ENCODE data around the gene CDK17.

Gene CDK17

DNA sequence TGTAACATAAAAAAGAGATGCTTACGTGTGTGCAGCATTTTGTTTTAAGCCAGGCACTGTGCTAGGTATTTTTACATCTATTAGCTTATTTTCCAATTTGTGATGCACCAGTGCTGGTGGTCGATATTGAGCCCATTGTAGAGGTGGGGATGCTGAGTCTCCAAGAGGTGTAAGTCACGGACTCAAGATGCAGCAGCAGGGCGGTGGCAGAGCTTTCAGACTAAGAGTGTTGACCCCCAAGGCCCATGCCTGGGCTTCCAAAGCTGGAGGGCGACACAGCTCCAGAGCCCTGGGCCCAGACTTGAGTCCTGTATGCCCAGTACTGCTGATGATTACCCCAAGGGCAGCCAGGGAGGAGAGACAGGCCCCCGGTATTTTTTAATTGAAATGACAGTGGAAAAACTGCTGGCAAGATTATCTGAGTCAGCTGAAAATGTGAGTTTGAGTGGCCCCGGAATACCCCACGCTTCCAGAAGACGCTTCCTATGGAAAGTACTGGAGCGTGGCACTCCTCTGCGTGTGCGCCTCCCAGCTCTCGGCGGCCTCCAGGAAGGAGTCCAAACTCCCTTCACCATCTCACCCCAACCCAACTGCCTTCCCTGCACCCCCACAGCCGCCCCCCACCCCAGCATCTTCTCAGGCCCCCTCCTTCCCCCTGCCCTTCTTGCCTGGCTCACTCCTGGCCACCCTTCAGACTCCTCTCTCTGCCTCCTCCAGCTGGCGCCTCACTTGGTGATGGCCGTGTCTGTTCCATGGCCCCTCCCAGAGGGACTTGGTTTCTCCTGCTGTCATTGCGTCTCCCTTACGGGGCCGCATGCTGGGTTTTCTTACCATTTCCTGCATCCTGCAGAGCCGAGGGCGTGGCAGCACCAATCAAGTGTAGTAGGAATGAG is 165.4 kb downstream of the CDK17 start:
- Histone ChIP-seq H3K9me2 (replicated peaks; ENCODE audit: low read depth, low read length) (no peaks in the 10 kb centered on the region), H3K36me3 (ENCODE audit: insufficient read depth, low read length) (peaks cover 40% of the 10 kb centered on the region; the same call in 1 of the 2 replicates), H3K27me3 (ENCODE audit: insufficient read depth, low read length, poor library complexity, severe bottlenecking) (no peaks in the 10 kb centered on the region), H3K9ac (ENCODE audit: low read depth, low read length, poor library complexity, severe bottlenecking) (no peak overlapping the region), H2AFZ (ENCODE audit: low read length) (no peak overlapping the region), H3K4me1 (ENCODE audit: insufficient read depth, low read length, poor library complexity, severe bottlenecking) (peaks cover 12% of the 10 kb centered on the region), H3K79me2 (ENCODE audit: insufficient read depth, low read length) (peaks cover 79% of the 10 kb centered on the region), H4K20me1 (ENCODE audit: insufficient read depth, low read length, poor library complexity, severe bottlenecking) (peaks cover 24% of the 10 kb centered on the region), H3K4me3 (ENCODE audit: low read length, poor library complexity, severe bottlenecking) (no peak overlapping the region), H3K9me3 (ENCODE audit: insufficient read depth, low read depth, low read length) (no peaks in the 10 kb centered on the region), H3F3A (ENCODE audit: low read depth) (no peaks in the 10 kb centered on the region), H3K4me2 (ENCODE audit: low read depth, low read length, poor library complexity, severe bottlenecking) (no peak overlapping the region)
- no peak for TF ChIP-seq EZH2phosphoT487 (IDR thresholded peaks at IDR 0.05; ENCODE audit: borderline replicate concordance)
- TF ChIP-seq, protein P1, sequence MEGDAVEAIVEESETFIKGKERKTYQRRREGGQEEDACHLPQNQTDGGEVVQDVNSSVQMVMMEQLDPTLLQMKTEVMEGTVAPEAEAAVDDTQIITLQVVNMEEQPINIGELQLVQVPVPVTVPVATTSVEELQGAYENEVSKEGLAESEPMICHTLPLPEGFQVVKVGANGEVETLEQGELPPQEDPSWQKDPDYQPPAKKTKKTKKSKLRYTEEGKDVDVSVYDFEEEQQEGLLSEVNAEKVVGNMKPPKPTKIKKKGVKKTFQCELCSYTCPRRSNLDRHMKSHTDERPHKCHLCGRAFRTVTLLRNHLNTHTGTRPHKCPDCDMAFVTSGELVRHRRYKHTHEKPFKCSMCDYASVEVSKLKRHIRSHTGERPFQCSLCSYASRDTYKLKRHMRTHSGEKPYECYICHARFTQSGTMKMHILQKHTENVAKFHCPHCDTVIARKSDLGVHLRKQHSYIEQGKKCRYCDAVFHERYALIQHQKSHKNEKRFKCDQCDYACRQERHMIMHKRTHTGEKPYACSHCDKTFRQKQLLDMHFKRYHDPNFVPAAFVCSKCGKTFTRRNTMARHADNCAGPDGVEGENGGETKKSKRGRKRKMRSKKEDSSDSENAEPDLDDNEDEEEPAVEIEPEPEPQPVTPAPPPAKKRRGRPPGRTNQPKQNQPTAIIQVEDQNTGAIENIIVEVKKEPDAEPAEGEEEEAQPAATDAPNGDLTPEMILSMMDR (conservative IDR thresholded peaks at IDR 0.05; ENCODE audit: low read length), result no peak

DNA sequence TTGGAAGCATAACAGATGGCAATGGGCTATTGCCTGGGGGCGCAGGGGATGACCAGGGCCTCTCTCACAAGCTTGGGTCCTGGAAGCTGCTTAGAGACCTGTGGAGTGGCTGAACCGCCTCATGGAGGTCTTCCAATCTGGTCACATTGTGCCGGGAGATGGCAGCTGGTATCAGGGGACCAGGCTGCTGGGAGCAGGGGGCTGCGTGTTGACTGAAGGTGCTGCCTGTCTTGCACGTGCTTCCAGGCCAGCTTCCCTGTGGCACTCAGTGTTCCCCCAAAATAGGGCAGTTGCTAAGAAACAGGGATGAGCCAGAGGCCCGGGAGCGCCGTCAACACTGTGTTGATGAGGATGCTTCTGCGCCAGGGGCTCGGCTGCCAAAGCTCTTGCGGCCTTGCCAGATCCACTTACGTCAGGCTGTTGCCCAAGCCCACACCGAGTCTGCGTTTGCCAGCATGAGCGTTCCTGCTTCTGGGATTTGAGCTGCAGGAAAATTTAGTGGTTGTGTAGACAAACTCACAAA is 166.2 kb downstream of the CDK17 start:
- Histone ChIP-seq H2AFZ (ENCODE audit: low read length) (no peak overlapping the region), H3K9me2 (replicated peaks; ENCODE audit: low read depth, low read length) (no peaks in the 10 kb centered on the region), H3K9ac (ENCODE audit: low read depth, low read length, poor library complexity, severe bottlenecking) (no peak overlapping the region), H3K4me1 (ENCODE audit: insufficient read depth, low read length, poor library complexity, severe bottlenecking) (peaks cover 12% of the 10 kb centered on the region), H3K4me2 (ENCODE audit: low read depth, low read length, poor library complexity, severe bottlenecking) (no peak overlapping the region), H3K9me3 (ENCODE audit: insufficient read depth, low read depth, low read length) (no peaks in the 10 kb centered on the region), H3K4me3 (ENCODE audit: low read length, poor library complexity, severe bottlenecking) (no peak overlapping the region), H3K36me3 (ENCODE audit: insufficient read depth, low read length) (peaks cover 47% of the 10 kb centered on the region; the same call in 1 of the 2 replicates), H3K79me2 (ENCODE audit: insufficient read depth, low read length) (peaks cover 75% of the 10 kb centered on the region), H4K20me1 (ENCODE audit: insufficient read depth, low read length, poor library complexity, severe bottlenecking) (peaks cover 23% of the 10 kb centered on the region), H3F3A (ENCODE audit: low read depth) (no peaks in the 10 kb centered on the region), H3K27me3 (ENCODE audit: insufficient read depth, low read length, poor library complexity, severe bottlenecking) (no peaks in the 10 kb centered on the region)
- TF ChIP-seq, protein P1 (conservative IDR thresholded peaks at IDR 0.05; ENCODE audit: low read length), result no peak
- TF ChIP-seq EZH2phosphoT487 (IDR thresholded peaks at IDR 0.05; ENCODE audit: borderline replicate concordance), result no peak

DNA sequence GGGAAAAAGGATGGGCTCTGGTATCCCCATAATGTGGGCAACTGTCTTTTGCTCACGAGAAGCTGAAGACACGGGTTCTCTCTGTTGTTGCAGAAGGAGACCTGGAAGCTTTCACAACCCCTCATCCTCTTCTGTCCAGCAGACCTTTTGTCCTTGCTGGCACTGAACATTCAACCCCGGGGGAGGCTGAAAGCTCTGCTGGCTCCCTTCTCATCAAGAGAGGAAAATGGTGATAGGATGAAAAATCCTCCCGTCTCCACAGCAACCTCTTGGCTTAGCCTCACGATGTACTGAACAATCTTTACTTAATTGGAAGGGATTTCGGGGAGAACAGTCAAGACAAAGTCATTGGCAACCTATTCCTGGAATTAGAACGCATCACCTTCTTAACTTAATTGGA is 167.1 kb downstream of the CDK17 start:
- Histone ChIP-seq H3K9me2 (replicated peaks; ENCODE audit: low read depth, low read length) (no peaks in the 10 kb centered on the region), H3K36me3 (ENCODE audit: insufficient read depth, low read length) (peaks cover 53% of the 10 kb centered on the region; the same call in 1 of the 2 replicates), H3K4me2 (ENCODE audit: low read depth, low read length, poor library complexity, severe bottlenecking) (no peak overlapping the region), H2AFZ (ENCODE audit: low read length) (no peak overlapping the region), H3K4me1 (ENCODE audit: insufficient read depth, low read length, poor library complexity, severe bottlenecking) (peaks cover 12% of the 10 kb centered on the region), H3K9me3 (ENCODE audit: insufficient read depth, low read depth, low read length) (no peaks in the 10 kb centered on the region), H3F3A (ENCODE audit: low read depth) (no peaks in the 10 kb centered on the region), H3K27me3 (ENCODE audit: insufficient read depth, low read length, poor library complexity, severe bottlenecking) (no peaks in the 10 kb centered on the region), H3K79me2 (ENCODE audit: insufficient read depth, low read length) (peaks cover 73% of the 10 kb centered on the region), H3K9ac (ENCODE audit: low read depth, low read length, poor library complexity, severe bottlenecking) (no peak overlapping the region), H4K20me1 (ENCODE audit: insufficient read depth, low read length, poor library complexity, severe bottlenecking) (peaks cover 25% of the 10 kb centered on the region), H3K4me3 (ENCODE audit: low read length, poor library complexity, severe bottlenecking) (no peak overlapping the region)
- TF ChIP-seq EZH2phosphoT487 (IDR thresholded peaks at IDR 0.05; ENCODE audit: borderline replicate concordance), result no peak
- TF ChIP-seq, protein P1 (conservative IDR thresholded peaks at IDR 0.05; ENCODE audit: low read length), result no peak
